Activated naive CD8-positive, alpha-beta T cell treated with anti-CD3 and anti-CD28 coated beads, Interleukin-2, amount 10 ng/mL, durations not matched to agents 7 days and 5 days (primary cell): Measurements from ENCODE around the gene CTBP2. TPM values are rescaled to one million over a fixed set of nuclear protein-coding genes. Genes with fewer than 3 reads are reported as not detected.

Source experiments
- ATAC-seq: fragments of 150-1000 bp; cut with Tn5 transposase; one replicate; pipeline ENCODE4 v1.10.0; 2021; ENCODE audit warnings: low read depth, moderate library complexity
- POLR2A ChIA-PET: fragments of 350-600 bp; sonication (Branson Sonifier 250); formaldehyde crosslinking; loops from one replicate; lab custom pipeline; 2021; ENCODE audit warnings: antibody characterized with exemption; lab: Charles Lee
- DNase-seq: peaks from one replicate; pipeline ENCODE4 v3.0.0; 2021
- H3K27ac Mint-ChIP-seq: one replicate; pipeline ENCODE4 v1.8.0; 2022; ENCODE audit warnings: mild to moderate bottlenecking, mixed read lengths
- H3K27me3 Mint-ChIP-seq: one replicate; pipeline ENCODE4 v1.8.0; 2022; ENCODE audit warnings: mild to moderate bottlenecking, moderate library complexity, mixed read lengths
- H3K36me3 Mint-ChIP-seq: one replicate; pipeline ENCODE4 v1.8.0; 2021; ENCODE audit warnings: mild to moderate bottlenecking, mixed read lengths
- H3K4me1 Mint-ChIP-seq: one replicate; pipeline ENCODE4 v1.8.0; 2021; ENCODE audit warnings: mixed read lengths
- H3K4me3 Mint-ChIP-seq: one replicate; pipeline ENCODE4 v1.8.0; 2022; ENCODE audit warnings: mild to moderate bottlenecking, moderate library complexity, mixed read lengths
- H3K9me3 Mint-ChIP-seq: one replicate; pipeline ENCODE4 v1.8.0; 2021; ENCODE audit warnings: mixed read lengths
- microRNA-seq: library from miRNA; unstranded; fragments of <30 nt; microRNA quantifications from one replicate; pipeline ENCODE4 v1.2.0, GENCODE V29; 2022
- total RNA-seq, 2 experiments: library from RNA; stranded (reverse); gene quantifications; one replicate each; pipeline ENCODE4 v1.2.3, GENCODE V29; 2021

CTBP2 gene
- total RNA-seq, 2 experiments from 2014 or later: 0.94 to 1.6 TPM

DNA sequence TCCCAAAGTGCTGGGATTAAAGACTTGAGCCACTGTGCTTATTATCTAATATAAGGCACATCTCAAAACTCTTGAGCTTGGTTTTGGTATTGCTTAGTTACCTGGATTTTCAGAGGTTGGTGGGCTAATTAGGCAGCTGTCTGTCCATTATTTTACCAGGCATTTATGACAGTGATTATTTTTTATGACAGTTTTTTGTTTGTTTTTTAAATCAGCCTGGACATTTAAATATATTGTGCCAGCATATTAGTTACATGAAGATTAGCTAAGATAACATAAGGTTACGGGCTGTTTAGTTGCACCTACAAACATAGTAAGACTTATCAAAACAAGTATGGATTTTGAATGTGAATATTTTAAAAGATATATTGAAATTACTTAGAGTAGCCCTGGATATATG, 221.1 kb downstream of the CTBP2 start:
- H3K27ac Mint-ChIP-seq: no peak overlapping the region
- DNase-seq (no peak), ATAC-seq (no peak)
- POLR2A ChIA-PET: no interaction called here
- peaks cover 18% of the 10 kb centered on the region for H3K4me1 Mint-ChIP-seq
- H3K27me3 Mint-ChIP-seq: no peaks in the 10 kb centered on the region
- no peaks in the 10 kb centered on the region for H3K9me3 Mint-ChIP-seq
- peaks cover 8% of the 10 kb centered on the region for H3K36me3 Mint-ChIP-seq
- no peak overlapping the region for H3K4me3 Mint-ChIP-seq

GRCh38 chr10:124936813-124937212, 223.6 kb downstream of the CTBP2 start:
- POLR2A ChIA-PET: no interaction called here
- peaks cover 1% of the 10 kb centered on the region for H3K9me3 Mint-ChIP-seq
- no peak overlapping the region for H3K27ac Mint-ChIP-seq
- ATAC-seq (no peak), DNase-seq (no peak)
- H3K4me1 Mint-ChIP-seq: peaks cover 10% of the 10 kb centered on the region
- H3K36me3 Mint-ChIP-seq: peaks cover 10% of the 10 kb centered on the region
- no peaks in the 10 kb centered on the region for H3K27me3 Mint-ChIP-seq
- no peak overlapping the region for H3K4me3 Mint-ChIP-seq

GRCh38 chr10:124935946-124936345, 224.4 kb downstream of the CTBP2 start:
- H3K4me3 Mint-ChIP-seq: no peak overlapping the region
- no peaks in the 10 kb centered on the region for H3K27me3 Mint-ChIP-seq
- peaks cover 14% of the 10 kb centered on the region for H3K36me3 Mint-ChIP-seq
- no peak for ATAC-seq
- H3K4me1 Mint-ChIP-seq: peaks cover 10% of the 10 kb centered on the region
- no peak for DNase-seq
- no peak overlapping the region for H3K27ac Mint-ChIP-seq
- POLR2A ChIA-PET: no interaction called here
- H3K9me3 Mint-ChIP-seq: peaks cover 4% of the 10 kb centered on the region

Small RNAs within 50 kb of the gene (microRNA-seq; reads per million reads assigned to microRNA genes)
- not detected for gene MIR4296

Other genes with a start within 250 kb of the CTBP2 start
- 10 to 100 TPM; 15.3 to 15.8 TPM for gene ZRANB1, start 218.4 kb downstream of the CTBP2 start, total RNA-seq